Trophoblast cell (in vitro differentiated cells and primary cell): ENCODE measurements around the gene ENTHD1.

ENCODE experiments used
- DNase-seq, 2 donors: peaks; one replicate each; pipeline ENCODE4 v3.0.0-alpha.2; 2016
- H2AFZ ChIP-seq: 2 replicates; pipeline ENCODE4 v1.6.1; 2013; ENCODE audit warnings: low read length, moderate library complexity, mild to moderate bottlenecking; ENCODE audit not compliant: insufficient read depth, poor library complexity
- H2AK5ac ChIP-seq: 2 replicates; pipeline ENCODE4 v1.6.1; 2013; ENCODE audit warnings: mild to moderate bottlenecking, low read length
- H2BK120ac ChIP-seq: 2 replicates; pipeline ENCODE4 v1.6.1; 2013; ENCODE audit warnings: low read length, mild to moderate bottlenecking, moderate library complexity; ENCODE audit not compliant: insufficient read depth, poor library complexity
- H2BK12ac ChIP-seq: 2 replicates; pipeline ENCODE4 v1.6.1; 2013; ENCODE audit warnings: mild to moderate bottlenecking, low read length, moderate library complexity
- H2BK5ac ChIP-seq: 2 replicates; pipeline ENCODE4 v1.6.1; 2013; ENCODE audit warnings: low read length, low read depth, moderate library complexity, mild to moderate bottlenecking; ENCODE audit not compliant: poor library complexity
- H3K14ac ChIP-seq: 2 replicates; pipeline ENCODE4 v1.6.1; 2013; ENCODE audit warnings: mild to moderate bottlenecking, low read length
- H3K18ac ChIP-seq: 2 replicates; pipeline ENCODE4 v1.6.1; 2013; ENCODE audit warnings: mild to moderate bottlenecking, low read length
- H3K23ac ChIP-seq: 2 replicates; pipeline ENCODE4 v1.6.1; 2013; ENCODE audit warnings: low read length
- H3K27ac ChIP-seq: 2 replicates; pipeline ENCODE4 v1.5.1; 2013; ENCODE audit warnings: low read depth, mild to moderate bottlenecking, inconsistent platforms, low read length, moderate library complexity
- H3K27me3 ChIP-seq: 2 replicates; pipeline ENCODE4 v1.6.1; 2013; ENCODE audit warnings: inconsistent platforms, mild to moderate bottlenecking, low read length, moderate library complexity; ENCODE audit not compliant: insufficient read depth
- H3K36me3 ChIP-seq, 2 experiments: 1 replicate in 1 of 2; 2 replicates in 1 of 2; pipeline ENCODE4 v1.6.1; 2013; ENCODE audit warnings: low read length in 2 of 2, mild to moderate bottlenecking in 2 of 2, moderate library complexity in 1 of 2; ENCODE audit not compliant: insufficient read depth in 2 of 2, control insufficient read depth in 1 of 2
- H3K4ac ChIP-seq: 2 replicates; pipeline ENCODE4 v1.6.1; 2013; ENCODE audit warnings: low read depth, mild to moderate bottlenecking, low read length, moderate library complexity
- H3K4me1 ChIP-seq, 2 experiments: 1 replicate in 1 of 2; 2 replicates in 1 of 2; pipeline ENCODE4 v1.6.1; 2013; ENCODE audit warnings: low read length in 2 of 2, mild to moderate bottlenecking in 2 of 2, moderate library complexity in 1 of 2; ENCODE audit not compliant: insufficient read depth in 2 of 2, control insufficient read depth in 1 of 2
- H3K4me2 ChIP-seq: 2 replicates; pipeline ENCODE4 v1.6.1; 2013; ENCODE audit warnings: inconsistent platforms, mild to moderate bottlenecking, low read length, moderate library complexity
- H3K4me3 ChIP-seq: 2 replicates; pipeline ENCODE4 v1.5.1; 2013; ENCODE audit warnings: mild to moderate bottlenecking, low read depth, low read length, inconsistent platforms
- H3K79me1 ChIP-seq: one replicate; pipeline ENCODE4 v1.6.1; 2013; ENCODE audit warnings: low read length
- H3K79me2 ChIP-seq: 2 replicates; pipeline ENCODE4 v1.6.1; 2013; ENCODE audit warnings: low read length, mild to moderate bottlenecking; ENCODE audit not compliant: control insufficient read depth, insufficient read depth, poor library complexity
- H3K9ac ChIP-seq: 2 replicates; pipeline ENCODE4 v1.6.1; 2013; ENCODE audit warnings: mild to moderate bottlenecking, low read length
- H3K9me3 ChIP-seq: 2 replicates; pipeline ENCODE4 v1.6.1; 2013; ENCODE audit warnings: low read depth, mild to moderate bottlenecking, control low read depth, inconsistent platforms, low read length; ENCODE audit not compliant: insufficient read depth
- H4K12ac ChIP-seq: 2 replicates; pipeline ENCODE4 v1.6.1; 2013; ENCODE audit warnings: low read depth, mild to moderate bottlenecking, low read length, moderate library complexity
- H4K8ac ChIP-seq: 2 replicates; pipeline ENCODE4 v1.6.1; 2013; ENCODE audit warnings: low read depth, mild to moderate bottlenecking, low read length, moderate library complexity
- H4K91ac ChIP-seq: one replicate; pipeline ENCODE4 v1.6.1; 2013; ENCODE audit warnings: low read depth, mild to moderate bottlenecking, low read length, moderate library complexity
- WGBS: extraction: QIAGEN DNeasy Blood & Tissue Kit; methylation state at CpG from one replicate; pipeline ENCODE4 v1.1.7; 2013; ENCODE audit warnings: missing lambda C conversion rate; ENCODE audit not compliant: insufficient read length, insufficient coverage; ENCODE audit errors: extremely low coverage; 5-methylcytosine and 5-hydroxymethylcytosine counted together

The ENTHD1 gene

DNA sequence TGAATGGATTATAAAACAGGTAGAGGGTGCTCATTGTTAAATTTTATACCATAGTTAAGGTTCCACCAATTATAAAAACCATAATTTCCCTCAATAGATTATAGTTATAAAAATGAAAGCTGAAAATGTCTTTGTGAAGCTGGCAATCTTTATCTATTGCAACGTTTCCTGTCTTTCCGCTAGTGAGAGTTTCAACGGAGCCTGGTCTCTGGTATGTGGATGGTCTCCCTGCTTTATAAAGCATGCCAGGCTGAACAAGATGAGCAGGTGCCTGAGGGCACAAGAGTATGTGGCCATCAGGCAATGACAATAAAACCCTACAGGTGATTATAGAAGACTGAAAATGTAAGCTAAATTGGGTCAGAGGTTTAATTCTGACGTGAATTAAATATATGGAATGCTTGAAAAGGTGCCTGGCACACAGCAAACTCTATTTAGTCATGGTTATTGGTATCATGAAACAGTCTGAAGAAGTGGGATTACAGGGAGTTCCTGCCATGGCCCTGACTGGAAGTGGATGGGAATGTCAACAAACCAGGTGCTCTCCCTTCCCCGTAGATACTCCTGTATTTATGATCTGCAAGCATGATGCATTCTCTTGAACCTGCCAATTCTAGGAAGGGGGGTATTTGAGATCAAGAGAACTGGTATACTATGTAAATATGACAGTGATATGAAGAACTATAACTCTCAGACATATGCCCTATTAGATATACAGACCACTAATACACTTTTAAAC lies 115.7 kb downstream of the ENTHD1 start:
- no peaks in the 10 kb centered on the region for H3K79me1 ChIP-seq
- no peak overlapping the region for H2BK12ac ChIP-seq
- H3K4me1 ChIP-seq = peaks cover 0 to 2% of the 10 kb centered on the region in 2 experiments
- no peak overlapping the region for H2BK120ac ChIP-seq
- H3K27me3 ChIP-seq = no peaks in the 10 kb centered on the region
- no peak overlapping the region for H3K14ac ChIP-seq
- H3K4ac ChIP-seq = no peak overlapping the region
- no peak overlapping the region for H4K91ac ChIP-seq
- H3K79me2 ChIP-seq = no peaks in the 10 kb centered on the region
- no peaks in the 10 kb centered on the region for H3K36me3 ChIP-seq
- no peak overlapping the region for H3K4me2 ChIP-seq
- WGBS = no CpG with 5 or more reads among the region's 5 CpGs
- H3K27ac ChIP-seq = no peak overlapping the region
- no peak overlapping the region for H3K18ac ChIP-seq
- no peak overlapping the region for H4K12ac ChIP-seq
- no peak overlapping the region for H2BK5ac ChIP-seq
- no peak overlapping the region for H2AFZ ChIP-seq
- no peak overlapping the region for H2AK5ac ChIP-seq
- DNase-seq = no peak
- H3K4me3 ChIP-seq = no peak overlapping the region
- no peaks in the 10 kb centered on the region for H3K9me3 ChIP-seq
- H4K8ac ChIP-seq = no peak overlapping the region
- H3K9ac ChIP-seq = no peak overlapping the region
- no peak overlapping the region for H3K23ac ChIP-seq

DNA sequence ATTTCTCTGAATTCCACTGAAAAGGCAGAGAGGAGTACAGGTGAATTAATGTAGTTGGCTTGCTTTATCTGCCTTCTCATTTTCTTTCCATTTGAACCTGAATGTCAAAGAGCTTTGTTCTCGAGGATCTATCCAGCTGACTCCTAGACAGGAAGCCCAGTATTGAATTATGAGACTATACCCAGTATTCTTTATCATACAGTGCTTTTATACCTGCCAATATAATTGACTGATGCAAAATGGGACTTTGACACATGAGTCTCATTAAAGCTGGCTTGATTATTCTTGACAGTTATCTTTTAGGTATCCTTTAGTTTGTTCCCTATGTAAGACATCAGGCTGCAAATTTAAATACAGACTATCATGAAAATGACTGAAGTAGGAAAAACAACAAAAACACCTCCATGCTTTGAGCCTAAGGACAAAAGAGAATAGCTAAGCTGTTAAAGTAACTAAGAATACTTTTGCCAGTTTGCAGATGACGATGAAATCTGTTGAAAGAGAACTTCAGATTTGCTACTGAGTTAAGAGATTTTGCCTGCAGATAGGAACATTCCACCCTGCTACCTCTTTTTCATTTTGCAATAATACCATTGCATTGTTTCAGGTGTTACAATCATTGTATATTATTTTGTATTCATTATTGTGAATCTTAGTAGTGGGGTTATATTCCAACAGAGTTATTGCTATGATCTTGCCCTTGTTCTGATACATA lies 117.1 kb downstream of the ENTHD1 start:
- H3K9ac ChIP-seq = no peak overlapping the region
- H3K4me3 ChIP-seq = no peak overlapping the region
- H2AK5ac ChIP-seq = no peak overlapping the region
- no peak overlapping the region for H2BK5ac ChIP-seq
- WGBS = no CpG with 5 or more reads among the region's 2 CpGs
- no peak overlapping the region for H4K12ac ChIP-seq
- H3K14ac ChIP-seq = no peak overlapping the region
- no peak overlapping the region for H2BK120ac ChIP-seq
- H2AFZ ChIP-seq = no peak overlapping the region
- no peak overlapping the region for H3K4me2 ChIP-seq
- H3K79me1 ChIP-seq = no peaks in the 10 kb centered on the region
- no peak overlapping the region for H4K8ac ChIP-seq
- H3K36me3 ChIP-seq = no peaks in the 10 kb centered on the region
- peaks cover 0 to 2% of the 10 kb centered on the region in 2 experiments for H3K4me1 ChIP-seq
- no peak overlapping the region for H3K27ac ChIP-seq
- no peaks in the 10 kb centered on the region for H3K9me3 ChIP-seq
- no peak overlapping the region for H3K23ac ChIP-seq
- no peak overlapping the region for H2BK12ac ChIP-seq
- H4K91ac ChIP-seq = no peak overlapping the region
- H3K79me2 ChIP-seq = no peaks in the 10 kb centered on the region
- H3K27me3 ChIP-seq = no peaks in the 10 kb centered on the region
- H3K4ac ChIP-seq = no peak overlapping the region
- DNase-seq = peak in 1 of 2 donors; percentile 46
- H3K18ac ChIP-seq = no peak overlapping the region

DNA sequence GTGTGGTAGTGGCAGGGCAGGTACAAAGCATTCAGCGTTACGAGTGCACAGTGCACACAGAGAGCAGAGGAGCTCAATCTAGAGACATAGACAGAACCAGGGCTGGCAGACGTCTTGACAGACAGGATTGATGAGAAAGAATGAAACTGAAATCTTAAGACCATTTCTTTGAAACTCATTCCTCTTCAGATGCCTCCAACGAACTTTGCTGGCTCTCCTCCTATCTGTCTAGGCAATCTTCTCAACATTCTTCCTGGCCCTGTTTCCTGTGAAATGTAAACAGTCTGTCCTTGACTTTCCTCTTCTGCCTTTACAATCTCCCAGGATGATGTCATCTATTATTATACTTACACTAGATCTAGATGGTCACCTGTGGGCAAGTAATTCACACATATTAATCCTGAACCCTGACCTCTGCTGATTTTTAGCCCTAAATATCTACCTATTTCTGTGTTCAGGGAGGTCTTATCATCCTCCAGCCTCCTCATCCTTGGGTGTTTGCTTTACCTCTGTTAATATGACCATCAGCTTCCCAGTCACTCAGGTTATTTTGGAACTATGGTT lies 119.5 kb downstream of the ENTHD1 start:
- H3K27ac ChIP-seq = no peak overlapping the region
- H2BK5ac ChIP-seq = no peak overlapping the region
- no peak overlapping the region for H4K12ac ChIP-seq
- no peak overlapping the region for H3K18ac ChIP-seq
- no peak overlapping the region for H3K4ac ChIP-seq
- no peaks in the 10 kb centered on the region for H3K36me3 ChIP-seq
- no peak overlapping the region for H3K4me2 ChIP-seq
- H4K91ac ChIP-seq = no peak overlapping the region
- H2BK12ac ChIP-seq = no peak overlapping the region
- H2BK120ac ChIP-seq = no peak overlapping the region
- H3K4me1 ChIP-seq = peaks cover 0 to 2% of the 10 kb centered on the region in 2 experiments
- H3K27me3 ChIP-seq = no peaks in the 10 kb centered on the region
- DNase-seq = peak in 1 of 2 donors; percentile 35
- H3K14ac ChIP-seq = no peak overlapping the region
- H3K23ac ChIP-seq = no peak overlapping the region
- no peaks in the 10 kb centered on the region for H3K79me2 ChIP-seq
- H2AFZ ChIP-seq = no peak overlapping the region
- H3K9me3 ChIP-seq = no peaks in the 10 kb centered on the region
- no peak overlapping the region for H2AK5ac ChIP-seq
- no peaks in the 10 kb centered on the region for H3K79me1 ChIP-seq
- WGBS = no CpG with 5 or more reads among the region's 4 CpGs
- no peak overlapping the region for H3K9ac ChIP-seq
- H4K8ac ChIP-seq = no peak overlapping the region
- no peak overlapping the region for H3K4me3 ChIP-seq

DNA sequence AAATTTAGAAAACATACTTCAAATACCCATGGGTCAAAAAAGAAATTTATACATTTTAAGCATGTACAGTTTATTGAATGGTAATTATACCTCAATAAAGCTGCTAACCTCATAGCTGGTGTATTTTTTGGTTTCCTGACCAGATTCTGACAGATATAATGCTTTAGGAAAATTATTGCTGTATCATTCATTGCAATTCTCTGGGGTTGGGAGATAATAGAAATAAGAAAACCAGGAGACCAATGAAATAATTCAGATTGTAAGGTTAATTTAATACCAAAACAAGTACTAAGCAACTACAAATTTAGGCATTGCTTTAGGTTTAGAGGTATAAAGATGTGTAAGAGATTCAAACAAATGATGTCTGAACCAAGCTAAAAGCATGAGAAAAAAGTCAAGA lies 120.1 kb downstream of the ENTHD1 start:
- Histone ChIP-seq H2AK5ac (no peak overlapping the region), H3K27me3 (no peaks in the 10 kb centered on the region)

More for the DNA sequence above, 120.1 kb downstream of the ENTHD1 start:
- Histone ChIP-seq H3K4me1 (peaks cover 0 to 2% of the 10 kb centered on the region in 2 experiments), H4K8ac (no peak overlapping the region), H2BK5ac (no peak overlapping the region), H3K4me2 (no peak overlapping the region), H2BK120ac (no peak overlapping the region), H4K91ac (no peak overlapping the region), H3K36me3 (no peaks in the 10 kb centered on the region), H3K14ac (no peak overlapping the region), H2BK12ac (no peak overlapping the region), H3K4ac (no peak overlapping the region), H3K27ac (no peak overlapping the region), H4K12ac (no peak overlapping the region), H2AFZ (no peak overlapping the region), H3K9ac (no peak overlapping the region), H3K79me2 (no peaks in the 10 kb centered on the region), H3K9me3 (no peaks in the 10 kb centered on the region), H3K23ac (no peak overlapping the region), H3K4me3 (no peak overlapping the region), H3K18ac (no peak overlapping the region), H3K79me1 (no peaks in the 10 kb centered on the region)
- no peak for DNase-seq
